ENCODE data around the gene RMRP. TPM values are rescaled to one million over a fixed set of nuclear protein-coding genes. Genes with fewer than 3 reads are reported as not detected.

The RMRP gene
- total RNA-seq, 2 donors from 2014 or later: 431 TPM; not detected in 1

DNA sequence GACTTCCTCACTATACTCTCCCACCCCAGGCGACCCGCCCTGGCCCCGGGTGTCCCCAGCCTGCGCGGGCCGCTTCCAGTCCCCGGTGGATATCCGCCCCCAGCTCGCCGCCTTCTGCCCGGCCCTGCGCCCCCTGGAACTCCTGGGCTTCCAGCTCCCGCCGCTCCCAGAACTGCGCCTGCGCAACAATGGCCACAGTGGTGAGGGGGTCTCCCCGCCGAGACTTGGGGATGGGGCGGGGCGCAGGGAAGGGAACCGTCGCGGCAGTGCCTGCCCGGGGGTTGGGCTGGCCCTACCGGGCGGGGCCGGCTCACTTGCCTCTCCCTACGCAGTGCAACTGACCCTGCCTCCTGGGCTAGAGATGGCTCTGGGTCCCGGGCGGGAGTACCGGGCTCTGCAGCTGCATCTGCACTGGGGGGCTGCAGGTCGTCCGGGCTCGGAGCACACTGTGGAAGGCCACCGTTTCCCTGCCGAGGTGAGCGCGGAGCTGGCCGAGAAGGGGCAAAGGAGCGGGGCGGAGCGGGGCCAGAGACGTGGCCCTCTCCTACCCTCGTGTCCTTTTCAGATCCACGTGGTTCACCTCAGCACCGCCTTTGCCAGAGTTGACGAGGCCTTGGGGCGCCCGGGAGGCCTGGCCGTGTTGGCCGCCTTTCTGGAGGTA lies 18.0 kb upstream of the RMRP start:
- Histone ChIP-seq H3K4me1 (peaks cover 0 to 22% of the 10 kb centered on the region in 2 donors), H3K27ac (no peak overlapping the region), H3K36me3 (no peaks in the 10 kb centered on the region), H3K27me3 (no peaks in the 10 kb centered on the region), H3K4me3 (peak overlapping the region; percentile 40 to 63), H3K9me3 (no peaks in the 10 kb centered on the region)
- TF ChIP-seq, protein P1, sequence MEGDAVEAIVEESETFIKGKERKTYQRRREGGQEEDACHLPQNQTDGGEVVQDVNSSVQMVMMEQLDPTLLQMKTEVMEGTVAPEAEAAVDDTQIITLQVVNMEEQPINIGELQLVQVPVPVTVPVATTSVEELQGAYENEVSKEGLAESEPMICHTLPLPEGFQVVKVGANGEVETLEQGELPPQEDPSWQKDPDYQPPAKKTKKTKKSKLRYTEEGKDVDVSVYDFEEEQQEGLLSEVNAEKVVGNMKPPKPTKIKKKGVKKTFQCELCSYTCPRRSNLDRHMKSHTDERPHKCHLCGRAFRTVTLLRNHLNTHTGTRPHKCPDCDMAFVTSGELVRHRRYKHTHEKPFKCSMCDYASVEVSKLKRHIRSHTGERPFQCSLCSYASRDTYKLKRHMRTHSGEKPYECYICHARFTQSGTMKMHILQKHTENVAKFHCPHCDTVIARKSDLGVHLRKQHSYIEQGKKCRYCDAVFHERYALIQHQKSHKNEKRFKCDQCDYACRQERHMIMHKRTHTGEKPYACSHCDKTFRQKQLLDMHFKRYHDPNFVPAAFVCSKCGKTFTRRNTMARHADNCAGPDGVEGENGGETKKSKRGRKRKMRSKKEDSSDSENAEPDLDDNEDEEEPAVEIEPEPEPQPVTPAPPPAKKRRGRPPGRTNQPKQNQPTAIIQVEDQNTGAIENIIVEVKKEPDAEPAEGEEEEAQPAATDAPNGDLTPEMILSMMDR (IDR thresholded peaks at IDR 0.05): no peak
- no peak for DNase-seq (ENCODE audit: low spot score)

DNA sequence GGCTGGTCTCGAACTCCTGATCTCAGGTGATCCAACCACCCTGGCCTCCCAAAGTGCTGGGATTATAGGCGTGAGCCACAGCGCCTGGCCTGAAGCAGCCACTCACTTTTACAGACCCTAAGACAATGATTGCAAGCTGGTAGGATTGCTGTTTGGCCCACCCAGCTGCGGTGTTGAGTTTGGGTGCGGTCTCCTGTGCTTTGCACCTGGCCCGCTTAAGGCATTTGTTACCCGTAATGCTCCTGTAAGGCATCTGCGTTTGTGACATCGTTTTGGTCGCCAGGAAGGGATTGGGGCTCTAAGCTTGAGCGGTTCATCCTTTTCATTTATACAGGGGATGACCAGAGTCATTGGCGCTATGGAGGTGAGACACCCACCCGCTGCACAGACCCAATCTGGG lies 17.4 kb upstream of the RMRP start:
- H3K4me1 ChIP-seq: peaks cover 0 to 22% of the 10 kb centered on the region in 2 donors
- H3K27ac ChIP-seq: no peak overlapping the region
- DNase-seq (ENCODE audit: low spot score): no peak
- H3K36me3 ChIP-seq: no peaks in the 10 kb centered on the region
- TF ChIP-seq, protein P1 (IDR thresholded peaks at IDR 0.05): no peak
- peak overlapping the region; percentile 40 to 63 for H3K4me3 ChIP-seq
- no peaks in the 10 kb centered on the region for H3K9me3 ChIP-seq
- H3K27me3 ChIP-seq: no peaks in the 10 kb centered on the region

DNA sequence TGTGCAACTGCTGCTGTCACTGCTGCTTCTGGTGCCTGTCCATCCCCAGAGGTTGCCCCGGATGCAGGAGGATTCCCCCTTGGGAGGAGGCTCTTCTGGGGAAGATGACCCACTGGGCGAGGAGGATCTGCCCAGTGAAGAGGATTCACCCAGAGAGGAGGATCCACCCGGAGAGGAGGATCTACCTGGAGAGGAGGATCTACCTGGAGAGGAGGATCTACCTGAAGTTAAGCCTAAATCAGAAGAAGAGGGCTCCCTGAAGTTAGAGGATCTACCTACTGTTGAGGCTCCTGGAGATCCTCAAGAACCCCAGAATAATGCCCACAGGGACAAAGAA lies 16.2 kb upstream of the RMRP start:
- H3K27ac ChIP-seq: no peak overlapping the region
- TF ChIP-seq, protein P1 (IDR thresholded peaks at IDR 0.05): no peak
- no peak for DNase-seq (ENCODE audit: low spot score)
- H3K4me1 ChIP-seq: peaks cover 0 to 22% of the 10 kb centered on the region in 2 donors
- H3K4me3 ChIP-seq: no peak overlapping the region
- no peaks in the 10 kb centered on the region for H3K9me3 ChIP-seq
- H3K27me3 ChIP-seq: no peaks in the 10 kb centered on the region
- H3K36me3 ChIP-seq: no peaks in the 10 kb centered on the region

DNA sequence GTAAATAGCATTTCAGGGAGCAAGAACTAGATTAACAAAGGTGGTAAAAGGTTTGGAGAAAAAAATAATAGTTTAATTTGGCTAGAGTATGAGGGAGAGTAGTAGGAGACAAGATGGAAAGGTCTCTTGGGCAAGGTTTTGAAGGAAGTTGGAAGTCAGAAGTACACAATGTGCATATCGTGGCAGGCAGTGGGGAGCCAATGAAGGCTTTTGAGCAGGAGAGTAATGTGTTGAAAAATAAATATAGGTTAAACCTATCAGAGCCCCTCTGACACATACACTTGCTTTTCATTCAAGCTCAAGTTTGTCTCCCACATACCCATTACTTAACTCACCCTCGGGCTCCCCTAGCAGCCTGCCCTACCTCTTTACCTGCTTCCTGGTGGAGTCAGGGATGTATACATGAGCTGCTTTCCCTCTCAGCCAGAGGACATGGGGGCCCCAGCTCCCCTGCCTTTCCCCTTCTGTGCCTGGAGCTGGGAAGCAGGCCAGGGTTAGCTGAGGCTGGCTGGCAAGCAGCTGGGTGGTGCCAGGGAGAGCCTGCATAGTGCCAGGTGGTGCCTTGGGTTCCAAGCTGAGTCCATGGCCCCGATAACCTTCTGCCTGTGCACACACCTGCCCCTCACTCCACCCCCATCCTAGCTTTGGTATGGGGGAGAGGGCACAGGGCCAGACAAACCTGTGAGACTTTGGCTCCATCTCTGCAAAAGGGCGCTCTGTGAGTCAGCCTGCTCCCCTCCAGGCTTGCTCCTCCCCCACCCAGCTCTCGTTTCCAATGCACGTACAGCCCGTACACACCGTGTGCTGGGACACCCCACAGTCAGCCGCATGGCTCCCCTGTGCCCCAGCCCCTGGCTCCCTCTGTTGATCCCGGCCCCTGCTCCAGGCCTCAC lies 15.6 kb upstream of the RMRP start, which contains the start of gene CA9:
Gene CA9, plus strand, starts transcription at position 797 of the 893 bp plus-strand sequence. Its CDS starts 32 bp downstream, at position 829.
- Histone ChIP-seq H3K9me3 (no peaks in the 10 kb centered on the region), H3K36me3 (no peaks in the 10 kb centered on the region), H3K4me1 (peaks cover 0 to 22% of the 10 kb centered on the region in 2 donors), H3K4me3 (no peak within 1 kb of the TSS), H3K27ac (peak within 1 kb of the TSS in 1 of 2 donors; percentile 23), H3K27me3 (no peaks in the 10 kb centered on the region)
- no peak for DNase-seq (ENCODE audit: low spot score)
- TF ChIP-seq, protein P1 (IDR thresholded peaks at IDR 0.05): no peak

DNA sequence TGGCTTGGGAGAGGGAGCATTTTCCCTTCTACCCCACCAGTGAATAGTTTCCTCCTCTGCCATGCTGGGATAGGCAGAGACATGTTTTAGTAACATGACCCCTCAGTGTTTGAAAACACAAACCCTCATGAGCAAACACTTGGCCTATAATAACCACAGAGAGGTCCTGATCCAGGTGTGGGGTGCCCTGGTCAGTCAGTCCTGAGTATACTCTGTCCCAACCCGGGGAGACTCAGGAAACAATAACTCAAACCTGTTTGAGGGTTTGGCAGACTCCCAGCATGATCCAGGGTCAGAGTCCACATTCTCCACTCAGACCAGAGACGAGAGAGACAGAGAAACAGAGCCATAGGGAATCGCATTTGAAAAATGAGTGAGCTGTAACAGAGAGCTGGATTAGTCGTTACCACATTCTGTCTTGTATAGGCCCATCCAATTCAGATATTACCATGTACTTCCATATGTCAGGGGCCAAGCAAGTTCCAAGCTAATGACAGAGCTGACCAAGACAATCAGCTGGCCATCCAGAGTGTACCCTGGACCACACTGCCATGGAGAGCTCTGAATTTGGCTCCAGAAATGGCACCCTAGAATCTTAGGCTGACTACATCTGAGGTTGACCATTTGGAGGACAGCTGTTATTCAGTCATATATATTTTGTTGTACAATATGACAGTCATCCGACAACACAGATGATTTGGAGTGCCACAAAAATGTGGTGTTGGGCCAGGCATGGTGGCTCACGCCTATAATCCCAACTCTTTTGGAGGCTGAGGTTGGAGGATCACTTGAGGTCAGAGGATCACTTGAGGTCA lies 11.7 kb upstream of the RMRP start:
- H3K4me1 ChIP-seq: peaks cover 0 to 20% of the 10 kb centered on the region in 2 donors
- TF ChIP-seq, protein P1 (IDR thresholded peaks at IDR 0.05): no peak
- no peak overlapping the region for H3K4me3 ChIP-seq
- H3K27me3 ChIP-seq: no peaks in the 10 kb centered on the region
- no peak overlapping the region for H3K27ac ChIP-seq
- DNase-seq (ENCODE audit: low spot score): no peak
- no peaks in the 10 kb centered on the region for H3K36me3 ChIP-seq
- no peaks in the 10 kb centered on the region for H3K9me3 ChIP-seq

All from right atrium auricular region (tissue), 2 donors.